Loucy (cell line): ENCODE data around the gene CAVIN1.

Experiments used
- H2AFZ ChIP-seq: fragments of 200-600 bp; sonication (generic); 2 replicates; pipeline ENCODE4 v1.6.0; 2016; ENCODE audit warnings: antibody characterized with exemption, mild to moderate bottlenecking, low read length, moderate library complexity
- H3F3A ChIP-seq: fragments of 200-600 bp; 2 replicates; pipeline ENCODE4 v1.6.0; 2016; ENCODE audit warnings: antibody characterized with exemption, low read depth, mild to moderate bottlenecking
- H3K27me3 ChIP-seq: fragments of 200-600 bp; sonication (generic); 2 replicates; pipeline ENCODE4 v1.6.1; 2014; ENCODE audit warnings: low read length, mild to moderate bottlenecking; ENCODE audit not compliant: insufficient read depth, poor library complexity, severe bottlenecking
- H3K36me3 ChIP-seq: fragments of 200-600 bp; sonication (generic); 2 replicates; pipeline ENCODE4 v1.6.1; 2016; ENCODE audit warnings: low read length; ENCODE audit not compliant: insufficient read depth
- H3K4me1 ChIP-seq: fragments of 200-600 bp; sonication (generic); 2 replicates; pipeline ENCODE4 v1.5.1; 2014; ENCODE audit warnings: low read length, mild to moderate bottlenecking; ENCODE audit not compliant: insufficient read depth, poor library complexity, severe bottlenecking
- H3K4me2 ChIP-seq: fragments of 200-600 bp; sonication (generic); 2 replicates; pipeline ENCODE4 v1.6.0; 2014; ENCODE audit warnings: antibody characterized with exemption, low read length, low read depth, mild to moderate bottlenecking; ENCODE audit not compliant: poor library complexity, severe bottlenecking
- H3K4me3 ChIP-seq: fragments of 200-600 bp; sonication (generic); 2 replicates; pipeline ENCODE4 v1.5.1; 2014; ENCODE audit warnings: low read length, mild to moderate bottlenecking, mixed read lengths; ENCODE audit not compliant: poor library complexity, severe bottlenecking
- H3K79me2 ChIP-seq: fragments of 200-600 bp; sonication (generic); 2 replicates; pipeline ENCODE4 v1.6.1; 2014; ENCODE audit warnings: low read length; ENCODE audit not compliant: insufficient read depth
- H3K9ac ChIP-seq: fragments of 200-600 bp; sonication (generic); 2 replicates; pipeline ENCODE4 v1.6.0; 2014; ENCODE audit warnings: mild to moderate bottlenecking, low read depth, low read length, moderate library complexity; ENCODE audit not compliant: poor library complexity, severe bottlenecking
- H3K9me2 ChIP-seq: fragments of 200-600 bp; sonication (generic); replicated peaks from 2 replicates; pipeline ENCODE4 v1.6.1; 2016; ENCODE audit warnings: low read depth, low read length, mixed read lengths
- H3K9me3 ChIP-seq: fragments of 200-600 bp; sonication (generic); 2 replicates; pipeline ENCODE4 v1.6.1; 2014; ENCODE audit warnings: mild to moderate bottlenecking, antibody characterized with exemption, low read length, low read depth; ENCODE audit not compliant: insufficient read depth
- H4K20me1 ChIP-seq: fragments of 200-600 bp; sonication (generic); 2 replicates; pipeline ENCODE4 v1.6.0; 2014; ENCODE audit warnings: antibody characterized with exemption, low read length, mild to moderate bottlenecking; ENCODE audit not compliant: insufficient read depth, poor library complexity, severe bottlenecking
- EZH2phosphoT487 ChIP-seq: fragments of 200-600 bp; IDR thresholded peaks from 2 replicates; pipeline ENCODE4 v1.6.1; 2018; ENCODE audit warnings: antibody characterized with exemption, mild to moderate bottlenecking, moderate library complexity, borderline replicate concordance
- TF ChIP-seq, protein P1 (sequence below): fragments of 200-600 bp; sonication (generic); conservative IDR thresholded peaks from 2 replicates; pipeline ENCODE4 v1.5.1; 2014; ENCODE audit warnings: mild to moderate bottlenecking, antibody characterized with exemption, low read length

The CAVIN1 gene

DNA sequence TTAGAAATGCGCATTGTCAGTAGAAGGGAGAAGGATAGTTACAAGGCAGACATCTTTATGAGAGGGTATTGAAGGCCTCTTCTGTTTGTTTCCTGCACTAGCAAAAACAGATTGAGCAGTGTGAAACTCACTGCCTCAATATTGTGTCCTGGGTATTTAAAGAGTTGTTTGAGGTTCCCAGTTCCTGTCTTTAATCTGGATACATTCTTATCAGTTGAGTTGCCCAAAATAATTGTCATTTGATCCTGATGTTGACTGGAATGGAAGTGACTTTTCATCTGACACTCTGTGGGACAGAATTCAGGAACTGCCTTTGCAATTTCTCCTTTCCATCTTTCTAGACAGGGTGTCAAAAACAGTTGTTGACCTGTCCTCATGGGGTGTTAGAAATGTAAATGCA lies 37.3 kb upstream of the CAVIN1 start:
- TF ChIP-seq, protein P1, sequence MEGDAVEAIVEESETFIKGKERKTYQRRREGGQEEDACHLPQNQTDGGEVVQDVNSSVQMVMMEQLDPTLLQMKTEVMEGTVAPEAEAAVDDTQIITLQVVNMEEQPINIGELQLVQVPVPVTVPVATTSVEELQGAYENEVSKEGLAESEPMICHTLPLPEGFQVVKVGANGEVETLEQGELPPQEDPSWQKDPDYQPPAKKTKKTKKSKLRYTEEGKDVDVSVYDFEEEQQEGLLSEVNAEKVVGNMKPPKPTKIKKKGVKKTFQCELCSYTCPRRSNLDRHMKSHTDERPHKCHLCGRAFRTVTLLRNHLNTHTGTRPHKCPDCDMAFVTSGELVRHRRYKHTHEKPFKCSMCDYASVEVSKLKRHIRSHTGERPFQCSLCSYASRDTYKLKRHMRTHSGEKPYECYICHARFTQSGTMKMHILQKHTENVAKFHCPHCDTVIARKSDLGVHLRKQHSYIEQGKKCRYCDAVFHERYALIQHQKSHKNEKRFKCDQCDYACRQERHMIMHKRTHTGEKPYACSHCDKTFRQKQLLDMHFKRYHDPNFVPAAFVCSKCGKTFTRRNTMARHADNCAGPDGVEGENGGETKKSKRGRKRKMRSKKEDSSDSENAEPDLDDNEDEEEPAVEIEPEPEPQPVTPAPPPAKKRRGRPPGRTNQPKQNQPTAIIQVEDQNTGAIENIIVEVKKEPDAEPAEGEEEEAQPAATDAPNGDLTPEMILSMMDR = no peak
- no peak for TF ChIP-seq EZH2phosphoT487

DNA sequence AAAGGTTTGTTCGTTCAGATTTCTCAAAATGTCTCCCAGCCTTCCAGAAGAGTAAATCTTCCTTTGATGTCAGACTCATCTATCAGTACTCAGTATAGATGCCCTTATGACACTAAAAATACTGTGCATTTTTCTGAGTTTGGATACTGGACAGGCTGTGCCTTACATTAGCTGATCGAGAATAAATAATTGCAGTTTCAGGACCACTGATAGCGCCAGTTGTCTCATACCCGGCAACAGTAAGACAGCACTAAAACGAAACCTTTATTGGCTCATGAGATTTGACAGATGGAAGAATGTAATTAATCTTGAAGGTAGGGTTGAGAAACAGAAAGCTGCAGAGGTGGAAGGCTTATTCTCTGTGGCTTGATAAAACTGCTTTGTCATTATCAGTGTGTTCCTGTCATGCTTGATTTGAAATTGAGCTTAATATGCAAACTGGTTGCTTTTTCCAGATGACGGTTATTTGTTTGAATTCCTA lies 36.8 kb upstream of the CAVIN1 start:
- Histone ChIP-seq H3K79me2 (no peaks in the 10 kb centered on the region), H3K9ac (no peak overlapping the region), H2AFZ (no peak overlapping the region), H3K9me3 (no peaks in the 10 kb centered on the region), H3K4me3 (peak overlapping the region; percentile 78), H3F3A (peaks cover 18% of the 10 kb centered on the region), H4K20me1 (peaks cover 3% of the 10 kb centered on the region), H3K9me2 (no peaks in the 10 kb centered on the region), H3K4me1 (peaks cover 38% of the 10 kb centered on the region), H3K27me3 (no peaks in the 10 kb centered on the region), H3K36me3 (no peaks in the 10 kb centered on the region), H3K4me2 (peak overlapping the region; percentile 80)
- TF ChIP-seq EZH2phosphoT487 = no peak
- TF ChIP-seq, protein P1 = no peak

More for the DNA sequence above, 37.3 kb upstream of the CAVIN1 start:
- Histone ChIP-seq H3K9ac (no peak overlapping the region), H3K27me3 (no peaks in the 10 kb centered on the region), H3K4me2 (peak overlapping the region; percentile 80), H3K4me3 (peak overlapping the region; percentile 78), H3F3A (peaks cover 18% of the 10 kb centered on the region), H3K9me3 (no peaks in the 10 kb centered on the region), H4K20me1 (peaks cover 3% of the 10 kb centered on the region), H3K36me3 (no peaks in the 10 kb centered on the region), H3K9me2 (no peaks in the 10 kb centered on the region), H3K4me1 (peaks cover 38% of the 10 kb centered on the region), H3K79me2 (no peaks in the 10 kb centered on the region), H2AFZ (no peak overlapping the region)

DNA sequence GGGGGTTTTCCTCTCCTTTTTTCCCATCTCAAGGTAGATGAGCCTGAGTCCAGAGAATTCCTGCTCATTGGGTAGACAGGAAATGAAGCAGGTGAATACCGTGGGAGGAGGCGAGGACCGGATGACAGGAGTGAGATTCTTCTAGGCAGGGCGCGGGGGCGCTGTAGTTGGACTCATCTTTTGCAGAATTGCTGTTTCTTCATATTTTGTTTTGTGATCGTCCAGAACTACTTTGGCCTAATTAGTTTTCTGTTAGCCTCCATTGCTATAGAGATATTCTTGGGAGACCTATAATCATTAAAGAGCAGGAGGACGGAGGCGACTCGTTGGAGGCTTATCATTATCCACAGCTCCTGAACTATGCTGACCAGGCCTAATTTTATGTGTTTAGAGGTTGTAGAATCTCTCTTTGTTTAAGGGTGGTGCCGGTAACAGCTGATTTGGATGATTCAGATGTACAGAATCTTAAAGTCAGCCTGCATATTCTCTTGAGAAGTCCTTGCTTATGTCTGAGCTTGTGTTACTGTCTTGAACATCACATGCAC lies 36.3 kb upstream of the CAVIN1 start:
- TF ChIP-seq EZH2phosphoT487 = no peak
- TF ChIP-seq, protein P1 = peak; percentile 53

More for the DNA sequence above, 36.3 kb upstream of the CAVIN1 start:
- no peaks in the 10 kb centered on the region for H3K9me2 ChIP-seq
- H4K20me1 ChIP-seq = peaks cover 3% of the 10 kb centered on the region
- H3K9ac ChIP-seq = peak overlapping the region; percentile 62
- H3K4me3 ChIP-seq = peak overlapping the region; percentile 78
- no peak overlapping the region for H2AFZ ChIP-seq
- H3K4me2 ChIP-seq = peak overlapping the region; percentile 80
- no peaks in the 10 kb centered on the region for H3K27me3 ChIP-seq
- peaks cover 18% of the 10 kb centered on the region for H3F3A ChIP-seq
- peaks cover 38% of the 10 kb centered on the region for H3K4me1 ChIP-seq
- no peaks in the 10 kb centered on the region for H3K9me3 ChIP-seq
- no peaks in the 10 kb centered on the region for H3K36me3 ChIP-seq
- H3K79me2 ChIP-seq = no peaks in the 10 kb centered on the region
